Right kidney (tissue), 9 donors: ENCODE results near the gene HDAC5.
"Not testable (repeated sequence)": the region's sequence is repeated elsewhere in the genome, so short reads cannot be mapped to it uniquely, and the experiment has no call there.

Experiments used
- DNase-seq: peaks from one replicate; pipeline ENCODE4 v3.0.0-alpha.2; 2016
- long read RNA-seq, 8 donors: transcript quantifications; one replicate each; lab custom pipeline, GENCODE V29; 2026

The HDAC5 gene
- long read RNA-seq, donor 1, full-length matches to known transcripts: 3 of 9 reads
- long read RNA-seq, donor 1, partial matches to known transcripts: 6 of 9 reads
- long read RNA-seq, donor 1, other reads (novel, unspliced or antisense): 0 of 9 reads
- long read RNA-seq, donor 2, full-length matches to known transcripts: 1 of 1 reads
- long read RNA-seq, donor 2, partial matches to known transcripts: 0 of 1 reads
- long read RNA-seq, donor 2, other reads (novel, unspliced or antisense): 0 of 1 reads
- long read RNA-seq, donor 3, full-length matches to known transcripts: 1 of 1 reads
- long read RNA-seq, donor 3, partial matches to known transcripts: 0 of 1 reads
- long read RNA-seq, donor 3, other reads (novel, unspliced or antisense): 0 of 1 reads
- long read RNA-seq, donor 4, full-length matches to known transcripts: 2 of 2 reads
- long read RNA-seq, donor 4, partial matches to known transcripts: 0 of 2 reads
- long read RNA-seq, donor 4, other reads (novel, unspliced or antisense): 0 of 2 reads
- long read RNA-seq, donor 5, full-length matches to known transcripts: 3 of 8 reads
- long read RNA-seq, donor 5, partial matches to known transcripts: 5 of 8 reads
- long read RNA-seq, donor 5, other reads (novel, unspliced or antisense): 0 of 8 reads
- long read RNA-seq, donor 6, full-length matches to known transcripts: 3 of 10 reads
- long read RNA-seq, donor 6, partial matches to known transcripts: 7 of 10 reads
- long read RNA-seq, donor 6, other reads (novel, unspliced or antisense): 0 of 10 reads
- long read RNA-seq, donor 7: 0 reads
- long read RNA-seq, donor 8, partial matches to known transcripts: 0 of 1 reads
- long read RNA-seq, donor 8, other reads (novel, unspliced or antisense): 0 of 1 reads

- peak; percentile 97 for DNase-seq
Measured at GRCh38 chr17:44123356-44124117, at the start of gene HDAC5. Gene HDAC5, minus strand, starts transcription at chr17:44123641. Its CDS starts 6,126 bp downstream, at chr17:44117515.

- peak; percentile 42 for DNase-seq
Measured at GRCh38 chr17:44171931-44172455, 48.6 kb upstream of the HDAC5 start.

- peak; percentile 66 for DNase-seq
Measured at GRCh38 chr17:44170499-44171201, 47.2 kb upstream of the HDAC5 start, which contains the start of gene ASB16. Gene ASB16, plus strand, starts transcription at chr17:44170704. Its CDS starts 86 bp downstream, at chr17:44170790.

DNA sequence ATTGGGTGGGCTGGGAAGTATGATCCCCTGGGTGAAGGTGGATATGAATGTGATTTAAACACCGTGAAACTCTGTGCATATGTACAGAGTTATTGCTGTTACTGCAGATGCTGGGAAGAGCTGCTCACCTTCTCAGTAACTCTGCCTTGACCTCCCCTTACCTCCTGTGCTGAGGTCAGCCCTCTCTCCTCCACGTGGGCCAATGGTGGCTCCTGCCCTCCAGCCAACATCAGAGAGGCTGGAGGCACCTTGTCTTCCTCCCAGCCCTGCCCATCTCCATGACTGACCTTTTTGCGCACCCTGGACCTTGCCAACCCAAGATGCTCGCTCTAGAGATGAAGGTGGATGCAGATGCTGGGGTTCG is 46.7 kb upstream of the HDAC5 start:
- DNase-seq: no peak

GRCh38 chr17:44167181-44167861 is 43.9 kb upstream of the HDAC5 start:
- DNase-seq: no peak

GRCh38 chr17:44164476-44164875 is 41.0 kb upstream of the HDAC5 start:
- no peak for DNase-seq

DNA sequence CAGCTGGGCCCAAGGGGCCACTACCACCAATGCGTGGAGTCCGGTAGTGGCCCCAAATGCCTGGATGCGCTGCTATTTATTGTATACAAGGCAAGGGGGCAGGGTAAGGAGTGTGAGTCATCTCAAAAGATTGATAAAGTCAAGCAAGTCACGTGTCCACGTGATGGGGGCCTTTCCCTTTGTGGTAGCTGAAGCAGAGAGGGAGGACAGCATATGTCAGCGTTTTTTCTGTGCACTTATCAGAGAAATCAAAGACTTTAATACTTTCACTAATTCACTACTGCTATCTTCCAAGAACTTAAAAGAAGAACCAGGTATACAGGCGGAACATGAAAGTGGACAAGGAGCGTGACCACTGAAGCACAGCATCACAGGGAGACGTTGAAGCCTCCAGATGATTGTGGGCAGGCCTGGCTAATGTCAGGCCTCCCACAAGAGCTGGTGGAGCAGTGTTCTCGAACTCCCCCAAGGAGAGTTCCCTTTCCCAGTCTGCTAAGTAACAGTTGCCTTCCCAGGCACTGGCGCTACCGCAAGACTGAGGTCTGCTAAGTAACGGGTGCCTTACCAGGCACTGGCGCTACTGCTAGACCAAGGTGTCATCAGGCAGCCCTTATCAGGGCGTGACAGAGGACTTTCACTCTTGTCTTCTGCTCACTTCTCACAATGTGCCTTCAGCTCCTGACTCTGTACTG is 36.2 kb upstream of the HDAC5 start:
- DNase-seq: no peak

DNA sequence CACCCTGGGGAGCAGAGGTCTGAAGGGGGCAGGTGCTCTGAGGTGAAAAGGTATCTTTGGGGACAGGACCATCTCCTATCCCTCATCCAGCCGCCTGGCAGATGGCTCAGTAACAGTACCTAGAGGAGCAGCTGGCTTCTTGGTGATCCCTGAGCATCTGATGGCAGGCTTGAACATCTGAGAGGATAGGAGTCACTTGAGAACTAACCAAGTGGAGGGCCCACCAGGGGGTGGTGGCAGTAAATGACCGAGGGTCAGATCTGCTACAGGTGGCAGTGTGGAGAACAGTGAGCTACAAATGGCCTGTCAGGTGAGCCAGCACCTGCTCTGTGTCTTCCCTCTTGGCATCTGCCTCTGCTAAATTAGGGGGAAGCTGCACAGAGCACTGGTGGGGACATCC is 32.0 kb upstream of the HDAC5 start:
- DNase-seq: no peak

GRCh38 chr17:44152875-44153274 is 29.4 kb upstream of the HDAC5 start:
- DNase-seq: no peak

DNA sequence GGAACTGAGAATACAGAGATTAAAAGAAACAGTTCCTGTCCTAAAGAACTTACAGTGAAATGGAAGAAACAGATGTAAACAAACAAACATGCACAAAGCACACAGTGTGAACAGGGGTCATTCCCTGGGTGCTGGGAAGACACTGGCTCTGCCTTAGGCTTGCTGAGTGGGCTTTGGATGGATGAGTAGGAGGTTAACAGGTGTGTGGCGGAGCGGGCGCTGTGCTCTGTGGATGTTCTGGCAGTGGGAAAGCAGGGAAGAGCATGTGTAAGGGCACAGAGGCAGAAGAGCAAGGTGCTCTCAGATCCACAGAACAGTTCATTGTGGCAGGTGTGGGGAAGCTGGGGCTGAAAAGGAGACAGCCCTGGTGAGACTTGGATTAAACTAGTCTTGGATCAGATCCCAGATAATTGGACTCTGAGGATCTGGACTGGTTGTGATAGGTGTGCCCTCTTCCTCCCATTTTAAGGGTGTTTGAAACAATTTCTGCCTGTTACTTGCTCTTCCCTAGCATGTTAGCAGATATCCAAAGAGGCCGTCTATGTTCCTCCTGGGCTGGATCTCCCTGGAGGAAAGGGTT is 26.4 kb upstream of the HDAC5 start:
- no peak for DNase-seq

DNA sequence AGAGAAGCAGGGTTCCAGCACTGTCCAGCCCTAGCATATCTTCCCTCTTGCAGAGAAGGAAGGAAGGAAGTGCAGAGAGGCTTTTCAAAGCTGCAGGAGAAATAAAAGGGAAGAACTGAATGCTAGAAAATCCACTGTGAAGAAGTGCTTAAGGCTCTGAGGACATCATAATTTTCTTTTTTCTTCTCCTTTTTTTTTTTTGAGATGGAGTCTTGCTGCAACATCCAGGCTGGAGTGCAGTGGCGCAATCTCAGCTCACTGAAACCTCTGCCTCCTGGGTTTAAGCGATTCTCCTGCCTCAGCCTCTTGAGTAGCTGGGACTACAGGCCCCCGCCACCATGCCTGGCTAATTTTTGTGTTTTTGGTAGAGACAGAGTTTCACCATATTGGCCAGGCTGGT is 25.6 kb upstream of the HDAC5 start:
- not testable (repeated sequence) for DNase-seq

DNA sequence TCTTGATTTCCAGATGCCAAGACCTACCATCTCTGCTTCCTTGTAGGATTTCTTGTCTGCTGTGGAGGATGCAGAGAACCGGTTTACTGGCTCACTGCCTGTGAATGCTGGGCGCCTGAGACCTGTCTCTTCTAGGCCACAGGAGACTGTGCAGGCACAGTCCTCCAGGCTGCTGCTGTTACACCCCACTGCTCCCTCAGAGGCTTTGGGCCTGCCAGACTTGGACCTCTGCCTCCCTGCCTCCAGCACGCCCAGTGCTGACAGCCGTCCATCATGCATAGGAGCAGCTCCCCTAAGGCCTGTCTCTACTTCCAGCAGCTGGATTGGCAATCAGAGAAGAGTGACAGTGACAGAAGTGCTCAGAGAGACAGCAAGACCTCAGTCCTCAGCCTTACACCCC is 24.4 kb upstream of the HDAC5 start:
- no peak for DNase-seq

DNA sequence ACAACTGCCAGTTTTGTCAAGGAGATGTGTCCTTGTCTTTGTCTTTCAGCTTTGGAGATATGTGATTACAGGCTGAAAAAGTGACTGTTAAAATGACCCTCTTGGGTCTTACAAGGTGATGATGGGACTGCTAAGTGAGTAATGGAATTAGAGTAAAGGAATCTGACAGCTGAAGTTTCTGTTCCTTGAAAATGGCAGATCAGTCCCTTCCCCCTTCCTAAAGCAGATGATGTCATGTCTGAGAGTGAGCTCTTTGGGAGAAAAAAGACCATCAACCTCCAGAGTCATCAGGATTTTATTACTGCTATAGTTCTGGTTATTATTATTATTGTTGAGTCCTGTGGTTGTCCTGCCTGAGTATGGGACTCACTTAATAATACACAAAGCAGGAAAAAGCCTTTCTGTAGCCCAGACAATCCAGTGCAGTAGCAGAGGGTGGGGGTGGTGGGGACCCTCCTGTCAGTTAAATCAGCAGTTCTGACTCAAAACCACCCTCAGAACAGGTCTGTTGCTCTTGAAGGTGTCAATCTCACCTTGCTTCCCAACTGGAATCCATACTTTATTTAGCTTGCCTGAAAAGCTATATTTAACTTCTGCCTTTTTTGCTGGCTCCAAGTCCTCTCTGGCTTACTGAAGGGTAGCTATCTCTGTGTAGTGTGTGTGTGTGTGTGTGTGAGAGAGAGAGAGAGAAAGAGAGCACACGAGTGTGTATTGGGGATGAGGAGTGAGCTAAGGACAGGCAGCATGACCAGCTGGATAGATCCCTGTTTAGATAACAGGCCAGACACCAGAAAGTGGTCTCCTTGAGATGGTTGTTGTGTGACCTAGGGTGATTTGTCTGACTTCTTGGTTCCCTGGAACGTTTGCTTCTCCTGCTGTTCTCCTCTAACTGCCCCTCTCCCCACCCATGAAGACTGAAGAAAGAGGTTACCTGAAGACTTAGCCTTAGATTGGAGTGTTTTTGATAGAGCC is 23.2 kb upstream of the HDAC5 start:
- DNase-seq: no peak

DNA sequence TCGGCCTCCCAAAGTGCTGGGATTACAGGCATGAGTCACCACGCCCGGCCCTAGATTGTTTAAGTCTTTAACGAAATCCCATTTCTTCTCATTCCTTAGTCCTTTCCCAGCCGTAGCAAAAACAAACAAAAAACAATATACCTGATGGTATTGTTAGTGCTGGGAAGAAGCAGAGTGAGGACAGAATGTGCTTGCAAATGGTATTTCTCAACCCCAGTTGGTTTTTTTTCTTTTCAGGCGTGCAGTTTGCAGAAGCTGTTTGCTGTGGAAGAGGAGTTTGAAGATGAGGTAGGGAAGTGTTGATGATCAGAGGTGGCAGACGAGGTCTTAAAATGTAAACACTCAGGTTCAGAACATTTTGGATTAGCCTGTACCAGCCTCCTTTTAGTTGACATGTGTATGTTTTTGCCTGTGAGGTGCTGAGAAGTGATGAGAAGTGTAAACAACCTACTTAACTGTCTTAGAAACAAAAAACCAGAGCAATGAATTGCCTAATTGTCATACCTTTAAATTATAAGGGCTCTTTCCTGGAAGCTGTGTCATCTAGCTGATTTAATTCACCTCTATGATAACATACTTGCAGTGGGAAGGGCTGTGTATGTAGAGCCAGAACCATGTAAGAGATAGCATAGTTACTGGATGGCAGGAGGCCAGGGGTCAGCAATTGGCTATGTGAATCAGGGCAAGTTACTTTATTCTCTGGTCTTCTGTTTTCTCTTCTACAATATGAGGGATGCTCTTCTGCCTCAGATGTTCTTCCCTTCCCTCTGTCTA is 21.7 kb upstream of the HDAC5 start:
- DNase-seq: no peak

DNA sequence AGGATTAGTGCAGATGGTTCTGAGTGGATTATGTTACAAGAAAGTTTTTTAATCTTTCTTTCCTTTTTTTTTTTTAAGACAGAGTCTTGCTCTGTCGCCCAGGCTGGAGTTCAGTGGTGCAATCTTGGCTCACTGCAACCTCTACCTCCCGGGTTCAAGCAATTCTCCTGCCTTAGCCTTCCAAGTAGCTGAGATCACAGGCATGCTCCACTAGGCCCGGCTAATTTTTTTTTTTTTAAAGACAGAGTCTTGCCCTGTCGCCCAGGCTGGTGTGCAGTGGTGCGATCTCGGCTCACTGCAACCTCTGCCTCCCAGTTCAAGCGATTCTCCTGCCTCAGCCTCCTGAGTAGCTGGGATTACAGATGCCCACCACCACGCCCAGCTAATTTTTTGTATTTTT is 20.5 kb upstream of the HDAC5 start:
- DNase-seq: not testable (repeated sequence)

DNA sequence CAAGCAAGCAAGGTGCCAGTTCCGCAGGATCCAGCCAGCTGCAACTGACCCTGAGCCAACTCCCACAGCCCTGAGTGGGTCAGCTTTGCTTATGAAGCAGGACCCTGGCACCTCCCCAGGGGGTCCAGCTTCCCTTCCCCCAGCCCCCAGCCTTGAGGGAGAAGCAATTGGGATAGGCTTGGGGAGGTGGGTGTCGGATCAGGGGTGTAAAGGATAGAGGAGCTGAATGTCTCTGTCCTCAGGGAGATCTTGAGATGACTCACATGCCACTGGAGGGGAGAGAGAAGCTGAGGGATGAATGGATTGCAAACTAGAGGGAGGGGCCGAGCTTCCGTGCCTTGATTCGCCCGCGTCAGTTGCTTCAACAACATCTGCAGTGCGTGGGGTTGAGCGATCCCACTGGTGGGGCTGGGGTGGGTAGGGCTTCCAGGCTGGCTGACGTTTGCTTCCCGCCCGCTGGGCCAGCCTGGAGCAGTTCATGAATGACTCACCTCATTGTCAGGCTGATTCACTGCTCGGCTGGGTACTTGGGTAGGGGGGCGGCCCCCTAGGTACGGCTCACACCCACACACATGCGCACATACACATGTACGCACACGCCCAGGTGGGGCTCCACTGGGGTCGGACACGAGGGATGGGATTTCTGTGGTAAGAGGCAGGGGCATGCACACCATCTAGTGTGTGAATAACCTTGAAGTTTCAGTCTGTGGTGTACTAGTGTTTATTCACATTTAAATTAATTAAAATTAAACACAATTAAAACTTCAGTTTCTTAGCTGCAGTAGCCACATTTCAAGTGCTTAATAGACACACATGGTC is 14.7 kb upstream of the HDAC5 start:
- peak; percentile 49 for DNase-seq
